CD4-positive, alpha-beta T cell treated with Interferon gamma for 1 hour (primary cell): ENCODE measurements around the gene SLC26A5.
"Not testable (repeated sequence)": the region's sequence is repeated elsewhere in the genome, so short reads cannot be mapped to it uniquely, and the experiment has no call there.

Experiments
- DNase-seq: peaks from one replicate; pipeline ENCODE4 v3.0.0-alpha.2; 2020

SLC26A5 gene, protein sequence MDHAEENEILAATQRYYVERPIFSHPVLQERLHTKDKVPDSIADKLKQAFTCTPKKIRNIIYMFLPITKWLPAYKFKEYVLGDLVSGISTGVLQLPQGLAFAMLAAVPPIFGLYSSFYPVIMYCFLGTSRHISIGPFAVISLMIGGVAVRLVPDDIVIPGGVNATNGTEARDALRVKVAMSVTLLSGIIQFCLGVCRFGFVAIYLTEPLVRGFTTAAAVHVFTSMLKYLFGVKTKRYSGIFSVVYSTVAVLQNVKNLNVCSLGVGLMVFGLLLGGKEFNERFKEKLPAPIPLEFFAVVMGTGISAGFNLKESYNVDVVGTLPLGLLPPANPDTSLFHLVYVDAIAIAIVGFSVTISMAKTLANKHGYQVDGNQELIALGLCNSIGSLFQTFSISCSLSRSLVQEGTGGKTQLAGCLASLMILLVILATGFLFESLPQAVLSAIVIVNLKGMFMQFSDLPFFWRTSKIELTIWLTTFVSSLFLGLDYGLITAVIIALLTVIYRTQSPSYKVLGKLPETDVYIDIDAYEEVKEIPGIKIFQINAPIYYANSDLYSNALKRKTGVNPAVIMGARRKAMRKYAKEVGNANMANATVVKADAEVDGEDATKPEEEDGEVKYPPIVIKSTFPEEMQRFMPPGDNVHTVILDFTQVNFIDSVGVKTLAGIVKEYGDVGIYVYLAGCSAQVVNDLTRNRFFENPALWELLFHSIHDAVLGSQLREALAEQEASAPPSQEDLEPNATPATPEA

DNA sequence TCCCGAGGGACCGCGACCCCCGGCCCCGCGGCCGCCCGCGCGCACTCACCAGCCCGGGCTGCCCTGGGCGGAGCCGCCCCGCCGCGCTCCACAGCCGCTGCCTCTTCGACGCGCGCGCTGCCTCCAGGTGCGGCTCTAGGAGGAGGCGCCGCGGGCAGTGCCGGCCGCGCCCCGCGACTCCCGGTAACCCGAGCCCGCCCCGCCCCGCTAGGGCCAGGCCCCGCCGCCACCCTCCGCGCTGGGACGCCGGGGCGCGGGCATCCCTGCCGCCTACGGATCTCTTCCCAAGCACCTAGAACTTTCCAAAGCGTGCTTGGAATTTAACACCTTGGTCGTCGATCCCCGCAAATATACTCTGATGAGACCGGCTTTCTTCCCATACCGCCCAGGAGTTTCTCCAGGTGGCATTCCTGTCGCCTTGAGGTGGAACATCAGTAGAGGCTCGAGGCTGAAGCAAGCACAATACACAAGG, at the start of gene SLC26A5:
TSS of gene SLC26A5 (minus strand) at position 159 of the 472 bp plus-strand sequence. CDS start 24,693 bp downstream, outside the sequence.
- DNase-seq = no peak

DNA sequence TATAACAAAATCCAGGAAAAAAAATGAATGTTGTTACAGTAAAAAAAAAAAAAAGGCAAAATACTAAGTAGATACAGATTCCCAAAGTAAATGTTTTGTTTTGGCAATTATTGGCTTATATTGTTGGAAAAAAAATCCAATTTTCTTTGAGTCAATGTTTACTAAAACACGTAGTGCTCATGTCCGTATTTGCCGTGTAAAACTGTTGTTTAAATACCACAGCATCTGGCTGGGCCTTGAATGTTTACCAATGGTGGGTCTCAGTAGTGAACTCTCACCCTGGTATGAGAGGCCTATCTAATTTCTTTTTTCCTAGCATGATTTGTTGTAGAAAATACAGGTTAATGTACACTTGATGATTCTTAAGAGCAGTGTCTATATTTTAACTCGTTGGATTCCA, 41.4 kb upstream of the SLC26A5 start:
- DNase-seq = no peak

DNA sequence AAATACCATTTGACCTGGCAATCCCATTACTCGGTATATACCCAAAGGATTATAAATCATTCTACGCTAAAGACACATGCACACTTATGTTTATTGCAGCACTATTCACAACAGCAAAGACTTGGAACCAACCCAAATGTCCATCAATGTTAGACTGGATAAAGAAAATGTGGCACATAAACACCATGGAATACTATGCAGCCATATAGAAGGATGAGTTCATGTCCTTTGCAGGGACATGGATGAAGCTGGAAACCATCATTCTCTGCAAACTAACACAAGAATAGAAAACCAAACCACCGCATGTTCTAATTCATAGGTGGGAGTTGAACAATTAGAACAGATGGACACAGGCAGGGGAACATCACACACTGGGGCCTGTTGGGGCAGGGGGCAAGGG, 40.9 kb upstream of the SLC26A5 start:
- not testable (repeated sequence) for DNase-seq

DNA sequence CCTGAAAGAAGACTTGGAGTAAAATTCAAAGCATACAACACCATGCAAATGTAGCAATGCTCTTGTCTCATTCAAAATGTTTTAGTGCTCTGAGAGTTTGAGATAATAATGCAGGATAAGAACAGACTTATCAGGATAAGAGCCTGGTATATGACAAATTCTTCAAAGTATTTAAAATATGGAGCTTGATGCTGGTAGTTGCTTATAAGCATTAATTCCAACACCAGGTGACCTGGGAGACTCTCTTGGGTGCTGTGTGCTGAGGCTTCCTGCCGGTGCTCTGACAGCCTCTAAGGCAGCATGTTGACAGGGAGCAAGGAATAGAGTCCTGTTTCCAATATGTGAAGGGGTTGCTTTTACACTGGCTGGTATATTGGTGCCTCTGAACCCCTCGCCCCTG, 34.8 kb upstream of the SLC26A5 start:
- DNase-seq = no peak

DNA sequence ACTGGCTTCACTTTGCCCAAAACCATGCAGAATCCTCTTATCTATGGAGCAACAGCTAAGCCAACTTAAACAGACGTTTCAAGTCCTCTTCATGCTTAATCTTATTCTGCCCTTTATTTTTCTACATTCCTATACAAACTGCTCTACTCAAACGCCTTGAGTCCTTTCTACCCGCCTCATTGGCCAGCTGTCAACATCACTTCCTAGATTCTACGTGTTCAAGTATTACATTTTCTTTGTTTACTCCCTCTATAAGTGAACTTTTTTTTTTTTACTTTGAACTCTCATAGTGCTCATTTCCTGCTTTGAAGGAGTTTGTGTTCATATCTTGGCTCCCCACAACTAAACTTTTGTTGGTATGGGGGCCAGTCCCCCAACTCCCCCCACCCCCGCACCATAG, 28.9 kb upstream of the SLC26A5 start:
- DNase-seq = no peak

DNA sequence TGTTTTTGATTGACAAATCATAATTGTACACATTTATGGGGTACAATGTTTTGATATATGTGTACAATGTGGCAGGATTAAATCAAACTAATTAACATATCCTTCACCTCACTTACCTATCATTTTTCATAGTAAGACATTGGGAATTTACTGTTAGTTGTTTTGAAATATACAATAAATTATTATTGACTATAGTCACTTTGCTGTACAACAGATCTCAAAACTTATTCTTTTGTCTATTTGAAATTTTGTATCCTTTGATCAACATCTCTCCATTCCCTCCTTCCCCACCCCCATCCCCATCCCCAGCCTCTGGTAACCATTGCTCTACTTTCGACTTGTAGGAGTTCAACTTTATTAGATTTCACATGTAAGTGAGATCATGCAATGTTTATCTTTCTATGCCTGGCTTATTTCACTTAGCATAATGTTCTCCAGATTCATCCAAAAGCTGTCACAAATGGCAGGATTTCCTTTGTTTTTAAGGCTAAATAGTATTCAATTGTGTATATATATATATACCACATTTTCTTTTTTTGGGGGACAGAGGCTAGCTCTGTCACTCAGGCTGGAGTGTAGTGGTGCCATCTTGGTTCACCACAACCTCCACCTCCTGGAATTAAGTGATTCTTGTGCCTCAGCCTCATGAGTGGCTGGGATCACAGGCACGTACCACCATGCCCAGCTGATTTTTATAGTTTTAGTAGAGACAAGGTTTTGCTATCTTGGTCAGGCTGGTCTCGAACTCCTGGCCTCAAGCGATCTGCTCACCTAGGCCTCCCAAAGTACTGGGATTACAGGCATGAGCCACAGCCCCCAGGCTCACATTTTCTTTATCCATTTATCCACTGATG, 23.3 kb upstream of the SLC26A5 start:
- DNase-seq = no peak

DNA sequence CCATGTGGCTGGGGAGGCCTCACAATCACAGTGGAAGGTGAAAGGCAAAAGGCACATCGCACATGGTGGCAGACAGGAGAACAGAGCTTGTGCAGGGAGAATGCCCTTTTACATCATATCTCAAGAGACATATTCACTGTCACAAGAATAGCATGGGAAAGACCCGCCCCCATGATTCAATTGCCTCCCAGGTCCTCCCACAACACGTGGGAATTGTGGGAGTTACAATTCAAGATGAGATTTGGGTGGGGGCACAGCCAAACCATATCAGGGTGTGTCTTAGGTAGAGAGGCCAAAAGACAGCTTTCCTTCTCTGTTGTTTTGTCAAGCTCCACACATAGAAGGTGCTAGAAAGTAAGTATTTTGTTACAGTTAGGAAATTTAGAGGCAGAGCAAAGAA, 20.8 kb upstream of the SLC26A5 start:
- no peak for DNase-seq

DNA sequence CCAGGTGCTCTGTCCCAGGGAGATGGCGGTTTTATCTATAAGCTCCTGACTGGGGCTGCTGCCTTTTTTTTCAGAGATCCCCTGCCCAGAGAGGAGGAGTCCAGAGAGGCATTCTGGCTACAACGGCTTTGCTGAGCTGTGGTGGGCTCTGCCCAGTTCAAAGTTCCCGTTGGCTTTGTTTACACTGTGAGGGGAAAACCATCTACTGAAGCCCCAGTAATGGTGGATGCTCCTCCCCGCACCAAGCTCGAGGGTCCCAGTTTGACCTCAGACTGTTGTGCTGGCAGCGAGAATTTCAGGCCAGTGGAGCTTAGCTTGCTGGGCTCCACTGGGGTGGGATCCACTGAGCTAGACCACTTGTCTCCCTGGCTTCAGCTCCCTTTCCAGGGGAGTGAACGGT, 16.4 kb upstream of the SLC26A5 start:
- no peak for DNase-seq

DNA sequence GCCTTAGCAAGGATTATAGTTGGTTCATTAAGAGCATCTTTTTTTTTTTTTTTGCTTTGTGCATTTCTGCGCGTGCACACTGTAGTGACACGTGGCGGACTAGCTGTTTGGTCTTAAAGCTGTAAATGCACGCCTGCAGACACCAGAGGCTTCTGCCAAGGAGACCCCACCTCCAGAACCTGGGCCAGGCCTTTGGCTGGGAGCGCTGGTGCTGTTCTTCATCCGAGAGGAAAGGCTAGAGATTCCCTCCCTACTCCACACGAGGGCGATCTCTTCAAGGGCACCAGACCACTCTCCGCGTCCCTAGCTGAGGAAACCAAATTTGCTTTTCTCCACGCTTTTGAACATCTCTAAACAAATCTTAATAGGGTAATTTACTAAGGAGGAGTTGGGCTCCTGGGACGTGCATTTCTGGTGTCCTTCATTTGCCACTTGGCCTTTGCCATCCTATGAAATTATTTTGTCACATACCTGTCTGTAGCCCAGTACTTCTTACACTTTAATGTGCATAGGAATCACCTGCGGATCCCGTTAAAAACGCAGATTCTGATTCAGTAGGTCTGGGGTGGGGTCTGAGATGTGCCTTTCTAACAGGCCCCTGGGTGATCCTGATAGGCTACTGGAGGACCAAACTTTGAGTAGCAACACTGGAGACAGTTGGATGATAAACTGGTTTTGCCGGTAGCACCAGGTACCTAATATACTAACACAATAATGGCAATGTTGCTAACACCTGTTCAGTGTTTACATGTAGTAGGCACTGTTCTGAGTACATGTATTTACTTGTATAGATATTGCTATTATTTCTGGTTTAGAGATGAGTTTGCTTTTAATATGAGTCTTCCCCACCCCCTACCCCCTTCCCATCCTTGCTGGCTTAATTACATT, 1.3 kb upstream of the SLC26A5 start:
- no peak for DNase-seq

DNA sequence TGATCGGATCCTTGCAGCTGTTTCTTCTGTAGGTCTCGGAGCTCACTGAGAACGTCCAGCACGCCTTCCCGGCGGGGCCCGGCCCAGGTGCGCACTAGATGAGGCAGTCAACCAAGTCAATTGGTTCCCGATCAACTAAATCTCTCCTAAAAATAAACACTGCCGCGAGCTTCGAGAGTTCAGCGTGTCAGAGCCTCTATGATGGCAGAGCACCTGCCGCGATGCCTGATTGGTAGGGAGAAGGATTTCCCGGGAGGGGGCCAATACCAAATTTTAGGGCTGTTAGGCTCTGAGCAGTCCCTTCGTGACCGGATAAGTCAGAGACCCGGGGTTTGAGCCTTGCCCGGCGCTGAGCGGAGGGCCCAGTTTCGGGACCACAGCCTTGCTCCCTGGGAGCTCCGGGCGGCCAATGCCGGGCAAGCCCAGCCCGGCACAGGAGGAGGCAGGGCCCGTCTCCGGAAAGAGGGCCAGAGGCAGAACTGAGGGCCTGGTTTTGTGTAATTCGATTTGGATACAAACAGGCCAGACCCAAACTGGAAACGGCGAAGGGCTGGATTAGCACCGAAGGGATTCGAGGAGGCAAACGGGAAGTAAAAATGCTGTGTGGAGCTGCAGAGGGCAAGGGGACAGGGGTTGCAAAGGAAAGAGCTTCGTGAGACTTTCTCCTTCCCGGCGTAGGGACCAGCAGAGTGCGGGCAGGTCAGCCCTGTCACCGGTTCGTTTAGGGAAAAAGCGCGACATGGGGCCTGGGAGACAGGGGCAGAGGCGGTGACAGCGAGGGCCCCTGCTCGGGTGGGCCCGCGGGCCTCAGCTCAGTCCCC, 569 bp downstream of the SLC26A5 start:
- DNase-seq = no peak

DNA sequence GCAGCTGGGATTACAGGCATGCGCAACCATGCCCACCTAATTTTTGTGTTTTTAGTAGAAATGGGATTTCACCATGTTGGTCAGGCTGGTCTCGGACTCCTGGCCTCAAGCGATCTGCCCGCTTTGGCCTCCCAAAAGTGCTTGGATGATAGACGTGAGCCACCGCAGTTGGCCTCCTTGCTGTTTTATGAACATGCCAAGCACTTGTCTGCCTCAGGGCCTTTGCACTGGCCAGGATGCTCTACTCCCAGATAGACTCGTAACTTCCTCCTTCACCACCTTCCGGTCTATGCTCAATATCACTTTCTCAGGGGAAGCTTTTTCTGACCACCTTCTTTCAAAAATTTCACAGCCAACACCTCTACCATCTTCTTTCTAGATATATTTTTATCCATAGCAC, 6.3 kb downstream of the SLC26A5 start:
- no peak for DNase-seq

DNA sequence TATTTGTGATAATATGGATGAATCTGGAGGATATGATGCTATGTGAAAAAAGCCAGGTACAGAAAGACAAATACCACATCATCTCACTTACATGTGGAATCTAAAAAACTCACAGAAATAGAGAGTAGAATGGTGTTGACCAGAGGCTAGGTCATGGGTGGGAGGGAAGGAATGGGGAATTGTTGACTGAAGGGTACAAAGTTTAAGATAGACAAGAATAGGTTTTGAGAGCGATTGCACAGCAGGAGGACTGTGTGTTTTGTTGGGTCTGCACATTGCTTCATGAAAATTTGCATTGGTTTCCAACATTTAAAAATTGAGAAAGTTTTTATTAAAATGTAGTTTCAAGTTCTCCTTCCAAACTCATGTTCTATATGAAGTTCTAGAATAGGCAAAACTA, 8.4 kb downstream of the SLC26A5 start:
- no peak for DNase-seq

DNA sequence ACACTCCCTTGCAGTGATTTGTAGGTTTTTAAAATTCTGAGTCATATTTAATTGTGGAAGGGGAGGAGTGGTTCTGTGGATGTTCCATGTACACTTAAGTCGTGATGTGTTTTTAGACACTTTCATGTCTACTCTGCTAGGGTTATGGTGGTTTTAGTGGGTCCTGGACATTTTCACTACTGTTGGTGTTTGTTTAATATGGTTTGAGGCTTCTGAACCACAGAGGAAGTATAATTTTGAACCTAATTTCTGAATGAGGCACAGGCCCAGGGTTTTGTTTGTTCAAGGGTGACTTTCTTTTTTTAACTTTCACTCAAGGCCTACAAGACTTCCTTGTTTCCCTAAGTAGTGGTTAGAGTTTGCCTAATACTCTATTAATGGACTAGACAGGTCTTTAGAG, 13.3 kb downstream of the SLC26A5 start:
- no peak for DNase-seq

DNA sequence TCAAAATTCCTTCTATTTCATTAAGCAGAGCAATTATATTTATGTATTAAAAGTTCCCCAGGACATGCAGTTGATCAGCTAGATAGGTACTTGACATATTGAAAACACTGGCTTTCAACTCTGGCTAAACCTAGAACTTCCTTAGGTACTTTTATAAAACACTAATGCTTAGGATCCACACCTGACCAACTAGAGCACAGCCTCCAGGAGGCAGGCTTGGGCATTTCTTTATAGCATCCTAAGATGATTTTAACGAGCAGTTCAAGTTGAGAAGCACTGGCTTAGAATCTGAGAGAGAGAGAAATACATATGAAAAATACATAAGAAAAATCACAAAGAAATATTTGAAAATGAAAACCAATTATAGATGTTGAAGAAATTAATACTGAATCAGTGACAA, 20.8 kb downstream of the SLC26A5 start:
- no peak for DNase-seq

DNA sequence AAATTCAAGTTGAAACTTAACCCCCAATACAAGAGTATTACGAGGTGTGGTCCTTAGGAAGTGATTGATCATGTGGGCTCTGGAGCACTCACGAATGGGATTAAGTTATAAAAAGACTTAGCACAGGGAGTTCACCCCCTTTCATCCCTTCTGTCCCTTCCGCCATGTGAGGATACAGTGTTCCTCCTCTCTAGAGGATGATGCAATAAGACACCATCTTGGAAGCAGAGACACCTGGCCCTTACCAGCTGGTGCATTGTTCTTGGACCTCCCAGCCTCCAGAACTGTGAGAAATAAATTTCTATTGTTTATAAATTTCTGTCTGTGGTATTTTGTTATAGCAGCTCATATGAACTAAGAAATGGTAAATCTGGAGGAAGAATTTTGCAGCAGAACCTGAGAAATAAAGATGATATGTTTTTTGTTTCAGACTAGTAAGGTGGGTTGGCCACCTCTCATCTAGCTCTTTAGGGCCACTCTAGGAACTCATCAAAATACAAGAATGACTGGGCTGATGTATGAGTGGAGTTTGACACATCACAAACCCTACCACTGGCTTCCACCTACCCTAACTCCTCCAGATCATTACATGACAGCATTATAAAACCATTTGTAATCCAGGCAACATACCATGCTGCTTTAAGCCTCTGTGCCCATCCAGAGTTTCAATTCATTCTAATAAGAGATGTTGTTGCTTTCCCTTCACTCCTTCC, 22.4 kb downstream of the SLC26A5 start:
- DNase-seq = no peak

DNA sequence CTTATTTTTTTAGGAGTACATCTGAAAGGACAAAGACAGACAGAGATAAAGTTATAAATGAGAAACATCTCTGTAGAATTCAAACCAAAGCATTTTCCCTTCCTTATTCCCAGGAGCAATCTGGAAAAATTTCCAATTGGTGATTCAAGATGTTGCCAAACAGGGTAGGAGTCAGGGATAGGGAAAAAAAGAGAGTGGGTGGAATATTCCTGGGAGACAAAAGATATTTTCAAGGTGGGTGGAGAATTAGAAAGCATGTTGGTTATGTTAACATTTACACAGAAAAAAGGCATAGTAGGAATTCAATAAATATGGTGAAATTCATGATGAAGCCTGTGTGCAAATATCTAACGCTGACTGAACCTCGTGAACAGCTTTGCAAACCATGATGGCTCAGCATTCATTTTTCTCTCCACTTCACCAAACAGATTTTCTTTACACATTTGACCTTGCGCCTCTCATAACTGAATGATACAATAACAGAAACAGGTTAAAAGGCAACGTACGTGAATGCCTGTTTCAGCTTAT, 25.1 kb downstream of the SLC26A5 start:
- no peak for DNase-seq

DNA sequence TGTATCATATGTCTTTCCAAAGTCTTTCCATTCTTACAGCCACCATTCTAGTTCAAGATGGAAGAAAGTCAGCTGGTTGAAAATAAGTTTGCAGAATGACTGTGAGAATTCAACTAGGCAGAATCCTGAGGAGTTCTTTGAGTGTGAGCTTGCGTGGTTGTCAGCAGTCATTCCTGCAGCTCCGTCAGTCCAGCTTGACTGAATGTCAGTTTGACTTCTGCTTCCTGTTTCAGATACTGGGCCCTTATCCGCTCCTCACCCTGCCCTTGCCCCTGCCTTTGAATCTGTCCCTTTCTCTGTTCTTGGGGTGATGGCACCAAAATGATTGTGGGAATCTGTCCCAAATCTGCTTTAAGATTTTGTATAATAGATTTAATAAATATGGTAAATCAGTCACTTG, 27.8 kb downstream of the SLC26A5 start:
- DNase-seq = no peak

DNA sequence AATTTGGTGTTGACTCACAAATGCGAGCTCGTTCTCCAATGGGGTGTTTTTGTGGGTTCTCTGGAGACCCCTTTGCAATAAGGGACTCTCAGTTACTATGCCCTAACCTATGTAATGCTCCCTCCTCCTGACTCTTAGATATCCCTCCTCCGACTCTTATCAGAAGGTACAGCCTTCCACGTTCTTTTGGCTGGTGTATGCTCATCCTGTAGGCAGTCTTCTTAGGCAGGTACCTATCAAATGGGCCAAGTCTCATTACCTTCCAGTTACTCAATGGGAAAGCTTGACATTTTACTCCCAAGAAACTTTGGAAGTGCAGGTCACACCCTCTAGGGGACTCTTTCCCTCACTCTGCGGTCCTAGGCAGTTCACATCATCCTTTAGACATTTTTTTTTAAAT, 32.6 kb downstream of the SLC26A5 start:
- no peak for DNase-seq

DNA sequence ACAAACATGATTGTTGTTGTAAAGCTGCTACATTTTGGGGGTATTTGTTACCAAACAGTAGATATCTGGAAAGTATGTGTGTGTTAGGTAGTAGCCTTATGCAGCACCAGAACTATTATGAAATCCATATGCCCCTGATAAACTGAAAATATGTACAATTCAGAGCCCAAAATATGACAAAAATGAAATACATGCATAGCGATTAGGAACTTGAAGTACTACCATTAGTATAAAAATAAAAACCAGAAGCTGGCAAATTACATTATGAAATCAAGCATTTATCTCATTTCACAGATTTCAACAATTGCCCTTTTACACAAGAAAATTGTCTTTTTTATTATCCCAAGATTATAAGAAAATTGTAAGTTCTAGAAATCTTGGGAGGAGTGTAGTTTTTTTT, 33.9 kb downstream of the SLC26A5 start:
- DNase-seq = no peak
